GM18511 (cell line): ENCODE results near the gene CD244.

Source experiments
- ATAC-seq: cut with Tn5 transposase; IDR thresholded peaks from one replicate; pipeline ENCODE4 v1.9.1; 2021; ENCODE audit warnings: mild to moderate bottlenecking, moderate library complexity; ENCODE audit not compliant: unreplicated experiment

Gene CD244

DNA sequence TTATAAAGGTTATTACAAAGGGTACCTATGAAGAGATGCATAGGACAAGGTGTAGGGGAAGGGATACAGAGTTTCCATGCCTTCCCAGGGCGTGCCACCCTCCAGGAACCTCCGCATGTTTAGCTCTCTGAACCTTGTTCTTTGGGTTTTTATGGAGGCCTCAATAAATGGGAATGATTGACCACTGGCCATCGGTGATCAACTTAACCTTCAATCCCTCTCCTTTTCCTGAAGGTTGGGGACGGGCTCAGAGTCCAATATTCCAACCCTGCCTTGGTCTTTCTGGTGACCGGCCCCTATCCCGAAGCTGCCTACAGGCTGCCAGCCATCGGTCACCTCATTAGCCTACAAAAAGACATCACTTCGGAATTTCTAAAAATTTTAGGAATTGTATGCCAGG lies 11.7 kb downstream of the CD244 start:
- ATAC-seq, result no peak

DNA sequence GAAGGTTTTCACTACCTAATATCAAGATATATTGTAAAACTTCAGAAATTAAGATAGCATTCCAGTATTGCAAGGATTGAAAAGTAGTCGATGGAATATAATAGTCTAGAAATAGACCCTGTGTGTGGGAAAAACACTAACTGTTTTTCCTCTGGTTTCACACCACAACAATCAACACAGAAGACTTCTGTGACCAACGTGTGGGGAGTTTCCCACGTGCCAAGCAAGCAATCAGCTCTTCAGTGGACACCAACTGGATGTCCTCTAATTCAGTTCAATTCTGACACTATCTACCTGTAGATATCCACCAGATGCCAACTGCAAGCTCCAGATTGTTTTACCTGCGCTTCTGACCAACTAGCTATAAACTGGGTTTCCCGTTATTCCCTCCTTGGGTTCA lies 12.1 kb downstream of the CD244 start:
- ATAC-seq, result no peak

DNA sequence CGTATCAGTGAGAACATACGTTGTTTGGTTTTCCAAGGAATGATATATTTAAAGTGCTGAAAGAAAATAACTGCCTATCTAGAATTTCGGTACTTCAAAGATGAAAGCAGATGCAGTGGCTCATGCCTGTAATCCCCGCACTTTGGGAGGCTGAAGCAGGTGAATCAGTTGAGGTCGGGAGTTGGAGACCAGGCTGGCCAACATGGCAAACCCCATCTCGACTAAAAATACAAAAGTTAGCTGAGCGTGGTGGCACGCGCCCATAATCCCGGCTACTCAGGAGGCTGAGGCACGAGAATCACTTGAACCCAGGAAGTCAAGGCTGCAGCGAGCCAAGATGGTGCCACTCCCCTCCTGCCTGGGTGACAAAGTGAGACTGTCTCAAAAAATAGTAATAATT lies 16.4 kb downstream of the CD244 start:
- no peak for ATAC-seq

- no peak for ATAC-seq
These were observed 18.0 kb downstream of the CD244 start for GRCh38 chr1:160844447-160845232.

GRCh38 chr1:160841079-160841478 lies 21.6 kb downstream of the CD244 start:
- ATAC-seq, result no peak

DNA sequence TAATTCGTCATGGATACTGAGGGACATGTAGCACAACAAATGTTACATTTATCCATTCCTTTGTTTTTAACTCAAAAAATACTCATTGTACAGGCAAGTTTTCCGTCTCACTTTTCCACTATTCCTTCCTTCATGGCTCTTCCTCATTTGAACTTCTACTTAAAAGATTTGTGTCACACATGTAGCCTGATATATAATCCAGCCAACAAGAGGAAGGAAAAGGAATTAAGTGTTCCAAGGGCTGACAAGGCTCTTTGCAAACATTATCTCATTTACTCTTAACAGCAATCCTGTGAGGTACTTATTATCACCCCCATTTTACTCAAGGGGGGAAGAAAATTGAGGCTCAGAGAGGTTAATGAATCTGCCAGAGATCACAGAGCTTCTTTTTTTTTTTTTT lies 22.9 kb downstream of the CD244 start:
- no peak for ATAC-seq

DNA sequence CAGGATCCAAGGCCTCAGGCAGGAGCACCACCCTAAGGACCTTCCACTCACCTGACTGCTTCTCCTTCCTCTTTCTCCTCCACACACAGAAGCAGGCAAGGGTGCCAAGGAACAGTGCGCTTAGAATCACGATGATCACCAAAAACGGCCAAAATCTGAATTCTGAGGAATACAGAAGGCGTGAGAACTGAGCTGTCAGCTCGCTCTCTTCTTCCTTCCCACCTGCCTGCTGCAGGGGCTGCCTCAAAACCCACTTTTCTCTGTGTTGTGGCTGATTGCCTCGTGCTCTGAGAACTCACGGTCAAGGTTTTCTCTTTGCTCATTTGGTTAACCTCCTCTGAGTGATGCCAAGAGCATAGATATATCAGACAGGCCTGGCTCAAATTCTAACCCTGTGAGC lies 23.8 kb downstream of the CD244 start:
- no peak for ATAC-seq

GRCh38 chr1:160837558-160838205 lies 25.0 kb downstream of the CD244 start:
- ATAC-seq, result peak; percentile 86

- ATAC-seq, result no peak
These were observed 25.6 kb downstream of the CD244 start for GRCh38 chr1:160836981-160837557.

- ATAC-seq, result no peak
These were observed 26.1 kb downstream of the CD244 start for GRCh38 chr1:160836561-160836960.

GRCh38 chr1:160835751-160836150 lies 26.9 kb downstream of the CD244 start:
- ATAC-seq, result no peak

- no peak for ATAC-seq
These were observed 27.6 kb downstream of the CD244 start for GRCh38 chr1:160834945-160835565.

- ATAC-seq, result no peak
These were observed 32.1 kb downstream of the CD244 start for GRCh38 chr1:160830321-160831153.

GRCh38 chr1:160829766-160830165 lies 32.9 kb downstream of the CD244 start:
- no peak for ATAC-seq

- no peak for ATAC-seq
These were observed 35.3 kb downstream of the CD244 start for GRCh38 chr1:160827418-160827817.

GRCh38 chr1:160826546-160826945 lies 36.1 kb downstream of the CD244 start:
- ATAC-seq, result no peak

GRCh38 chr1:160823296-160823695 lies 39.4 kb downstream of the CD244 start:
- no peak for ATAC-seq

DNA sequence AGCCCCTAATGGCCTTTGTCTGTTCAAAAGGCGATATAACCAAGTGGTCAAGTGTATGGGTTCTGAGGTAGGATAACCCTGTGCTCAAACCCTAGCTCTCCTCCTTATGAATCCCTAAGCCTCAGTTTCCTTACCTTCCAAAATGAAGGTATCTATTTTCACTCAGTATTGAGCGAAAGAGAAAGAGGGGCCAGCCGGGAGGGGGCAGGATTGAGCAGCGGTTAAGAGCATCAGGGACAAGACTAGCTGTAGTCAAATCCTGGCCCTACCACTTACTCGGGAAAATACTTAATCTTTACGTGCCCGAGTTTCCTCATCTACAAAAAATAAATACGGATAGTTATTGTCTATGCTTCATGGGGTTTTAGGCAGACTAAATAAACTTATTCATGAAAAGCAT lies 41.1 kb downstream of the CD244 start:
- no peak for ATAC-seq

DNA sequence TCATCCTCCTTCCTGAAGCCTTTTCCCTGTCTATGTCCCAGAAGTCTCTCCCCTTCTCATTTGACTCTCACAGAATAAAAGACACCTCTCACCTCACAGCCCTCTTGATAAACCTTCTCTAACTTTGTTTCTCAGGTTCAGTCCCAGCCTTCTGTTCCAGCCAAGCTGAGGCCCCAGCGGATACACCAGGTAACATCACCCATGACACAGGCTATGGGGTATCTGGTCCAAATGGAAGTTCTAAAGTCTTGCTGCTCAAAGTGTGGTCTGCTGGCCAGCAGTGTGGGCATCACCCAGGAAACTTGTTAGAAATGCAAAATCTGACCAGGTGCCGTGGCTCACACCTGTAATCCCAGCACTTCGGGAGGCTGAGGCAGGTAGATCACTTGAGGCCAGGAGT lies 43.5 kb downstream of the CD244 start:
- no peak for ATAC-seq

DNA sequence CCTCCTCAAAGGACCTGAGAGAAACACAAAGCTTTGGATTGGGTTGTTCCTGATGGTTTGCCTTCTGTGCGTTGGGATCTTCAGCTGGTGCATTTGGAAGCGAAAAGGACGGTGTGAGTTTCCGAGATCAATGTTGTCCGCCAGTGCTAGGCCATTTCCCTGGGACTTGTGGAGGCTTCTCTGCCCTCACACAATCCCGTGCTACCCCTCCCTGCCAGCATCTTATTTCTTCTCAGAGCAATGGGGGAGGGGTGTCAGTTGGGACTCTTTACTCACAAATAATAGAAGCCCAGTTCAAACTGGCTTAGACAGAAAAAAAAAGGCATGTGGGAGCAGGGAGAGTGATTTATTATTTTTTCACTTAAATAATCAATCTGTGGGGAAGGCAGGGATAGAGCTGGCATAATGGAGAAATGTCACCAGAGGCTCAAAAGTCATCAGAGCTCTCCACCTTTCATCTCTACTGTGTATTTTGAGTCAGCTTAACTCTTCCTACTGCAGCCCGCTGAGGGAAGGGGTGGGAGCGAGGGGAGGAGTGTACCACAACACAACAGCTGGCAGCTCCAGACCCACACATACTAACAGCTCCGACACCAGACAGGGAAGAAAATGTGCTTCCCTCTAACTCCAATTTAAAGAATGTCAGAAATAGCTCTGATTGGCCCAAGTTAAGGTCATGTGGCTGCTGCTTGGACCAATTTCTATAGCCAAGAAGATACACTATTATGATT lies 44.3 kb downstream of the CD244 start:
- ATAC-seq, result no peak
